Measurements from ENCODE around the gene ODAD2.

DNA sequence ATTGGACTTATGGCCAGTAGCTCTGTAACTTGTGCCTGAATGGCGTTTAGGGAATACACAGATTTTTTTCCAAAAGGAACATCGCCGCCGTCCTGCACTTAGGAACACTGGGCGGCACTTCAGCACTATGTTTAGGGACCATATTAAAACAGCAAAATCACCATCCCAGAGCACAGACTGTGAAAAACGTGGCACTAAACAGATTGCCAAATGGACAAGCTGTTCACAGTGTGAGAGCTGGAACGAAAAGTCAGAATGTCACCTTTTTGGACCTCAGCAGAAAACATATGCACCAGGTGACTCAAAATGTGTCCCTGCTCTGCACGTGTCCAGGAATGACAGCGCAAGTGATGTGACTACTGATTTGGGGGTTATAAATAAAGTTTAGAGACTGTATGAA, 87.9 kb downstream of the ODAD2 start:
- no peak for TF ChIP-seq ARNT (IDR thresholded peaks at IDR 0.05)
- TF ChIP-seq SP1 (IDR thresholded peaks at IDR 0.05): no peak
- no peak for TF ChIP-seq FOXM1 (IDR thresholded peaks at IDR 0.05; ENCODE audit: borderline replicate concordance)
- no peak for TF ChIP-seq SUZ12 (IDR thresholded peaks at IDR 0.05)
- no peak for TF ChIP-seq HDGF (IDR thresholded peaks at IDR 0.05; ENCODE audit: borderline replicate concordance)
- TF ChIP-seq BHLHE40 (IDR thresholded peaks at IDR 0.05; ENCODE audit: borderline replicate concordance): no peak
